ENCODE data around the gene SLC6A3.

The SLC6A3 gene

DNA sequence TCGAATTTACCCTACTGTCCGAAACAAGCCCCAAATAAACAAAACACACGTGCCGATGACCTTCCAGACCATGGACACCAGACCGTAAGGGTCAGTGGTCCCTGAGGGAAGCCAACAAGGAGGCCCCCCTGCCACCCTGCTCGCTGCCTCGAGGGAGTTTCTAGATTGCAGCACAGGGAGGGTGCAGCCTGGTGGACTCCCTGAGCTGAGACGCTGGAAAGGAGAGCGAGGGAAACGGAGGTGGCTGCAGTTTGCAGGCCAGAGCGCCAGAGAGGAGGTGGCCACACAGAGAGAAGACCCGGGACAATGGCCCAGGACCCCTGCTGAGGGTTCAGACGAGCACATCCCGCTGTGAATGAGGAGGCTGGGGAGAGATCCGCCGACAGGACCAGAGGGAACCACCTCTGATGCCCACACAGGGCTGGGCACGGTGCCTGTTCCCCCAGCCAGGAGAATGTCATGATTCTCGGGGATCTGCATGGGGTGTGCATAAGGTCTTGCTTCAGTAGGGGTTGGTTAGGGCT lies 48.9 kb downstream of the SLC6A3 start:
- TF ChIP-seq, protein P1, sequence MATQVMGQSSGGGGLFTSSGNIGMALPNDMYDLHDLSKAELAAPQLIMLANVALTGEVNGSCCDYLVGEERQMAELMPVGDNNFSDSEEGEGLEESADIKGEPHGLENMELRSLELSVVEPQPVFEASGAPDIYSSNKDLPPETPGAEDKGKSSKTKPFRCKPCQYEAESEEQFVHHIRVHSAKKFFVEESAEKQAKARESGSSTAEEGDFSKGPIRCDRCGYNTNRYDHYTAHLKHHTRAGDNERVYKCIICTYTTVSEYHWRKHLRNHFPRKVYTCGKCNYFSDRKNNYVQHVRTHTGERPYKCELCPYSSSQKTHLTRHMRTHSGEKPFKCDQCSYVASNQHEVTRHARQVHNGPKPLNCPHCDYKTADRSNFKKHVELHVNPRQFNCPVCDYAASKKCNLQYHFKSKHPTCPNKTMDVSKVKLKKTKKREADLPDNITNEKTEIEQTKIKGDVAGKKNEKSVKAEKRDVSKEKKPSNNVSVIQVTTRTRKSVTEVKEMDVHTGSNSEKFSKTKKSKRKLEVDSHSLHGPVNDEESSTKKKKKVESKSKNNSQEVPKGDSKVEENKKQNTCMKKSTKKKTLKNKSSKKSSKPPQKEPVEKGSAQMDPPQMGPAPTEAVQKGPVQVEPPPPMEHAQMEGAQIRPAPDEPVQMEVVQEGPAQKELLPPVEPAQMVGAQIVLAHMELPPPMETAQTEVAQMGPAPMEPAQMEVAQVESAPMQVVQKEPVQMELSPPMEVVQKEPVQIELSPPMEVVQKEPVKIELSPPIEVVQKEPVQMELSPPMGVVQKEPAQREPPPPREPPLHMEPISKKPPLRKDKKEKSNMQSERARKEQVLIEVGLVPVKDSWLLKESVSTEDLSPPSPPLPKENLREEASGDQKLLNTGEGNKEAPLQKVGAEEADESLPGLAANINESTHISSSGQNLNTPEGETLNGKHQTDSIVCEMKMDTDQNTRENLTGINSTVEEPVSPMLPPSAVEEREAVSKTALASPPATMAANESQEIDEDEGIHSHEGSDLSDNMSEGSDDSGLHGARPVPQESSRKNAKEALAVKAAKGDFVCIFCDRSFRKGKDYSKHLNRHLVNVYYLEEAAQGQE (IDR thresholded peaks at IDR 0.05; ENCODE audit: insufficient read depth in 1 of 2, low read depth in 2 of 2, low read length in 2 of 2): no peak
- TF ChIP-seq TAF1 (IDR thresholded peaks at IDR 0.05; ENCODE audit: borderline replicate concordance, insufficient read depth, low read length) (no peak), FOXP2 (optimal IDR thresholded peaks at IDR 0.05; ENCODE audit: borderline replicate concordance, extremely low read depth, extremely low read length, insufficient read depth) (no peak), POLR2AphosphoS5 (IDR thresholded peaks at IDR 0.05; ENCODE audit: low read depth, low read length) (no peak)

DNA sequence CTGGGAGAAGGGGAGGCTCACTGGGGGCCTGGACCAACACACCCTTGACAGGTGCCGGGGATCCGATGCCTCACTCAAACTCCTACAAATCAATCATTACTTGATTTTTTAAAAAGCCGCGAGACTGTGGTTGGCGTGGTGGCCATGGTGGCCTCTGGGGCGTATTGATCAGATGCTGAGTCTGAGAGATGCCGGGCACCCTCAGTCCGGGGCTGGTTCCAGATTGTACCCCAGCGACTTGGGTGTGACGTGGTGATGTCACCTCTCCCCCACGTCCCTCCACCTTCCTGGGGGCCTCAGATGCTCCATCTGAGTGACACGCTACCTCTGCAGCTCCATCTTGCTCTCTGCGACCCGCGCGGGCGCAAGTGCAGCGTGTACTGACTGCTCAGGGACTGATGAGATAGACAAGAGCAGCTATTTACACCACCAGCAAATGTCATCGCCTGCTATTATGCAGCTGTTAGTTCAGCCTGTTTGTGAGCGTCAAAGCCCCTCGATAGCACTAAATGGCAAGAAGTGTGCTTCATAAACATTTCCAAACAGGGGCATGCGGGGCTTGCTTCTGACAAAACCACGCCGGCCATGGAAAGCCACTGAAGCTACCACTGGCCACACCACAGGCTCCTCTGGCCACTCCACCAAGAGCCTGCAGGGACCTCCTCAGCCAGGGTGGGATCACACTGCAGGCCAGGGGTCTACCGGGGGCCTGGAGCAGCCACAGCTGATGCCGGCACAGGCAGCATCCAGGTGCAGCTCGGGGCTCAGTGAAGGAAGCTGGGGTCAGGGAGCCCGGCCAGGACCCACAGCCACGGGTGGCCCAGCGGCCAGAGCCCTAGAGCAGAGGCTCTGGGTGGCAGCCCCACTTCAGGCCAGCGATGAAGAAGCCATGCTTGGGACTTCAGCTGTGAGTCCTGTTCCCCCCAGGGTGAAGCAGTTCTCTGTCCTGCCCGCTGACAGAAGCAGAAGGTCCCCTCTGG lies 50.1 kb downstream of the SLC6A3 start:
- TF ChIP-seq TAF1 (IDR thresholded peaks at IDR 0.05; ENCODE audit: borderline replicate concordance, insufficient read depth, low read length) (no peak), POLR2AphosphoS5 (IDR thresholded peaks at IDR 0.05; ENCODE audit: low read depth, low read length) (no peak), SIN3A (IDR thresholded peaks at IDR 0.05; ENCODE audit: borderline replicate concordance, insufficient read depth, low read length) (no peak), FOXP2 (optimal IDR thresholded peaks at IDR 0.05; ENCODE audit: borderline replicate concordance, extremely low read depth, extremely low read length, insufficient read depth) (no peak)
- TF ChIP-seq, protein P1 (IDR thresholded peaks at IDR 0.05; ENCODE audit: insufficient read depth in 1 of 2, low read depth in 2 of 2, low read length in 2 of 2): no peak

DNA sequence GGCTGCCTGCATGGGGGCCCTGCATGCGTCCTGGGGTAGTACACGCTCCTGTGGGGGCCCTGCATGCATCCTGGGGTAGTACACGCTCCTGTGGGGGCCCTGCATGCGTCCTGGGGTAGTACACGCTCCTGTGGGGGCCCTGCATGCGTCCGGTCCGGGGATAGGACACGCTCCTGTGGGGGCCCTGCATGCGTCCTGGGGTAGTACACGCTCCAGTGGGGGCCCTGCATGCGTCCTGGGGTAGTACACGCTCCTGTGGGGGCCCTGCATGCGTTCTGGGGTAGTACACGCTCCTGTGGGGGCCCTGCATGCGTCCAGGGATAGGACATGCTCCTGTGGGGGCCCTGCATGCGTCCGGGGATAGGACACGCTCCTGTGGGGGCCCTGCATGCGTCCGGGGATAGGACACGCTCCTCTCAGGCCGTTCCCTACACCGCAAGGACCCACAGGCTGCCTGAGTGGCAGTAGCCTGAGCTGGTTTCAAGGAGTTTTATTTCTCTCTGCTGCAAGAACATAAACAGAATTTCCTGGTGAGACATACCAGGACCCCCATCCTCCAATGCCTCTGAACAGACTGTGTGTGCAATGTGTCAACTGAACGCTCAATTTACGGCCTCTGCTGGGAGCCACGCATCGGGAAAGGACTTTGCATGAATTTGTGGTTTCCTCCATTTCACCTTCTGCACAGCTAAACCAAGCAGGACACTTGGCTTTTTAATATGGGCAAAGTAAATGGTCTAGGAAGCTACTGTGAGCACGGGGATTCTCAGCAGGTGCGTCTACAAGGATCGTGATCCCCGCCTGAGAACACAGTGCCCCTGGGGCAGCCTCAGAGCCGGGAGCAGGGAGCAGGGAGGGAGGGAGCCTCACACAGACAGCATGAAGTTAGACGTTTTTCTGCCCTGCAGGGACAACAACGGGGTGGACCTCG lies 51.4 kb downstream of the SLC6A3 start:
- no peak for TF ChIP-seq FOXP2 (optimal IDR thresholded peaks at IDR 0.05; ENCODE audit: borderline replicate concordance, extremely low read depth, extremely low read length, insufficient read depth)

DNA sequence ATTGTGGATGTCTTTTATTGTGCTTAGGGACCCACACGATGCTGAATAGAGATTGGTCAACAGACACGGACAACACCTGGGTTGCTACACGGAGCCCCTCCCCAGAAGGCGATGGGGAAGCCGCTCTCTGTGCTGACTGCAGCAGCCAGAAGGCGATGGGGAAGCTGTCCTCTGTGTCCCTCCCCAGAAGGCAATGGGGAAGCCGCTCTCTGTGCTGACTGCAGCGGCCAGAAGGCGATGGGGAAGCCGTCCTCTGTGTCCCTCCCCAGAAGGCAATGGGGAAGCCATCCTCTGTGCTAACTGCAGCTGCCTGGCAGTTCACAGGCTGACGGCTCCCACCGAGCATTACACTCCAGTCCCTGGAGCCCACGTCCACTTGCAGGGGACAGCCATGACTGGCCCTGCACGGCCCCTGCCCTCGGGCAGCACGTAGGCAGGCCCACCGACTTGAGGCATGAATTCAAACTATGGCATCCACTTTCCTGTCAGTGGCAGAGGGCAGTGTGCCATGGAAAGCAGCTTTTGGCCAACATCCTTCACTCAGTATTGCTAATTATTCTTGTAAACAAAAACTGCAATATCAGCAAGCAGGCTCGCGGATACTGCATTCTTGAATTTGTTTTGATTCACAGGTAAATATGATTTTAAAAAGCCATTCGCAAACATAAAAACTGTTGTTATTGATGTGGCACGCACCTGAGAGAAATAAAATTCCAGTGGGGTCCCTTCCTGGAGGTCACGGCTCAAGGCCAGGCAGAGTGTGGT lies 52.3 kb downstream of the SLC6A3 start:
- no peak for TF ChIP-seq TAF1 (IDR thresholded peaks at IDR 0.05; ENCODE audit: borderline replicate concordance, insufficient read depth, low read length)
- TF ChIP-seq, protein P1 (IDR thresholded peaks at IDR 0.05; ENCODE audit: insufficient read depth in 1 of 2, low read depth in 2 of 2, low read length in 2 of 2): no peak
- no peak for TF ChIP-seq FOXP2 (optimal IDR thresholded peaks at IDR 0.05; ENCODE audit: borderline replicate concordance, extremely low read depth, extremely low read length, insufficient read depth)
- TF ChIP-seq SIN3A (IDR thresholded peaks at IDR 0.05; ENCODE audit: borderline replicate concordance, insufficient read depth, low read length): no peak
- no peak for TF ChIP-seq POLR2AphosphoS5 (IDR thresholded peaks at IDR 0.05; ENCODE audit: low read depth, low read length)

DNA sequence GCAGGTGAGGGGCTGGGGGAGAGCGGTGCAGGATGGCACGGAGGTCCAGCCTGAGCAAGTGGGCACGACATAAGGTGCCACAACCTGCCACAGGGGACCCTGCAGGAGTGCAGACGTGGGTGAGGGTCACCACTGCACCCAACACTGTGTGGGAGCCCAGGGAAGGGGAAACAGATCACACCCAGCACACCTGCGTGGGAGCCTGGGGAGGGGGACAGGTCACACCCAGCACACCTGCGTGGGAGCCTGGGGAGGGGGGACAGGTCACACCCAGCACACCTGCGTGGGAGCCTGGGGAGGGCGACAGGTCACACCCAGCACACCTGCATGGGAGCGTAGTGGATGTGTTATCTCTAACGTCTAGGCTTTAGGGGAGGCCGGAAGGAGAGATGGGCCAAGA lies 53.0 kb downstream of the SLC6A3 start:
- TF ChIP-seq TAF1 (IDR thresholded peaks at IDR 0.05; ENCODE audit: borderline replicate concordance, insufficient read depth, low read length): no peak
- no peak for TF ChIP-seq SIN3A (IDR thresholded peaks at IDR 0.05; ENCODE audit: borderline replicate concordance, insufficient read depth, low read length)
- no peak for TF ChIP-seq POLR2AphosphoS5 (IDR thresholded peaks at IDR 0.05; ENCODE audit: low read depth, low read length)
- TF ChIP-seq FOXP2 (optimal IDR thresholded peaks at IDR 0.05; ENCODE audit: borderline replicate concordance, extremely low read depth, extremely low read length, insufficient read depth): no peak
- TF ChIP-seq, protein P1 (IDR thresholded peaks at IDR 0.05; ENCODE audit: insufficient read depth in 1 of 2, low read depth in 2 of 2, low read length in 2 of 2): no peak
